Measurements from ENCODE around the gene IRF2.

The IRF2 gene

GRCh38 chr4:184355111-184355604, 119.2 kb downstream of the IRF2 start:
- no peak for TF ChIP-seq CTCF (IDR thresholded peaks at IDR 0.05)

DNA sequence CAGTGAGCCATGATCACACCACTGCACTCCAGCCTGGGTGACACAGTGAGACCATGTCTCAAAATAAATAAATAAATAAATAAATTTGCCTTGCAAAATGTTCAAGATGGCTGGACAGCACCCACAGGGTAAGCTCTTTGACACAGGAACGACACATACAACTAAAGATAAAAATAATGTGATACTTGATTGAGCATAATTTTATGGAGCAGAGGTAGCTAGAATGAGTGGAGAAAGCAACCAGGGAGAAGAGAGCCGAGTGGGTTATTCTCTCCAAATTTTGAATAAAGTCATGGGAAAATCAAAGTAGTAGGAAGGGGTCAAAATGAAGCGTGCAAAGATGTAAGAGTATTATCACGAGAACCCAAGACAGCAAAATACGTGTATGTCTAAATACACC, 121.5 kb downstream of the IRF2 start:
- no peak for TF ChIP-seq CTCF (IDR thresholded peaks at IDR 0.05)

DNA sequence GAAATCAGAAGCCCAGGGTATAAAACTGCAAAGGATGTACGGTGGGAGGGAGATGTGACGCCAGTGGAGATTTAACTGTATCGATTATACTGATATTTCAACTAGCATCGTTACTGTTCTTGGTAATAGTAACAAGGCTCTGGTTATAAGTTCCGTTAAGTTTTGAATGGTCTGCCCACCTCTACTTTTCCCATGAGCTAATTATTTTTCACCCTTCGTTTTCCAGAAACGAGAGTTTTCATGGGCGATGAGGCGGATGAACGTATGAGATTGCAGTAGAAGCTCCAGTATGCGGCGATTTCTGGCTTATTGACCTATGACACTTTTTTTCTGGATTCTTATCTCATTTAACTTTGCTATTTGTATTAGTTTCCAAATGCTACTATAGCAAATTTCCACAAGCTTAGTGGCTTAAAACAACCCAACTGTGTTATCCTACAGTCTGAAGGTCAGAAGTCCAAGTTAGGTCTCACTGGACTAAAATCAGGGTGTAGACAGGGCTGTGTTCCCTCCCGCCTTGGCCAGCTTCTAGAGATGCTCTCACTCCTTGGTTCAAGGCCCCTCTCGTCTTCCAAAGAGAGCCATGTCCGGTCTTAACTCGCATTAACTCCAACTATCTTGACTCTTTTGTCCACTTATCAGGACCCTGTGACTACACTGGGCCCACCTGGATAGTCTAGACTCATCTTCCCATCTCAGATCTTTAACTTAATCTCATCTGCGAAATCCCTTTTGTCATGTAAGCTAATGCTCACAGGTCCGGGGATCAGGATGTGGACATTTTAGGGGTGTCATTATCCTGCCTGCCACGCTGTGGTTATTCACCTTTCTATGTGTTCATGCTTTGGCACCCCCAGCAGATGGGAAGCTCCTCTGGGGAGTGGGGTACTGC, 122.5 kb downstream of the IRF2 start:
- TF ChIP-seq CTCF (IDR thresholded peaks at IDR 0.05): no peak

DNA sequence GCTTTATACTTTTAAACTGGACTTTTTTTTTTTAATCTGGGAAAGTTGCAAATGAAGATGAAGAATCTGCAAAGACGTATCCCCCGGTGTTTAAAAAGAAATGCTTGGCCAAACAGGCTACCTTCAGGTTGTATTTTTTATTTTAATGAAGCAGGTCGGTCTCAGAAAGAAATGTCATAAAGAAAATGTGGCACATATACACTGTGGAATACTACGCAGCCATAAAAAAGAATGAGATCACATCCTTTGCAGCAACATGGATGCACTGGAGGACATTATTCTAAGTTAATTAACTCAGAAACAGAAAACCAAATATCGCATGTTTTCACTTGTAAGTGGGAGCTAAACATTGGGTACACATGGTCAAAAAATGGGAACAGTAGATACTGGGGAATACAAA, 123.4 kb downstream of the IRF2 start:
- no peak for TF ChIP-seq CTCF (IDR thresholded peaks at IDR 0.05)

- no peak for TF ChIP-seq CTCF (IDR thresholded peaks at IDR 0.05)
Observed at GRCh38 chr4:184350213-184350817, 124.0 kb downstream of the IRF2 start.

DNA sequence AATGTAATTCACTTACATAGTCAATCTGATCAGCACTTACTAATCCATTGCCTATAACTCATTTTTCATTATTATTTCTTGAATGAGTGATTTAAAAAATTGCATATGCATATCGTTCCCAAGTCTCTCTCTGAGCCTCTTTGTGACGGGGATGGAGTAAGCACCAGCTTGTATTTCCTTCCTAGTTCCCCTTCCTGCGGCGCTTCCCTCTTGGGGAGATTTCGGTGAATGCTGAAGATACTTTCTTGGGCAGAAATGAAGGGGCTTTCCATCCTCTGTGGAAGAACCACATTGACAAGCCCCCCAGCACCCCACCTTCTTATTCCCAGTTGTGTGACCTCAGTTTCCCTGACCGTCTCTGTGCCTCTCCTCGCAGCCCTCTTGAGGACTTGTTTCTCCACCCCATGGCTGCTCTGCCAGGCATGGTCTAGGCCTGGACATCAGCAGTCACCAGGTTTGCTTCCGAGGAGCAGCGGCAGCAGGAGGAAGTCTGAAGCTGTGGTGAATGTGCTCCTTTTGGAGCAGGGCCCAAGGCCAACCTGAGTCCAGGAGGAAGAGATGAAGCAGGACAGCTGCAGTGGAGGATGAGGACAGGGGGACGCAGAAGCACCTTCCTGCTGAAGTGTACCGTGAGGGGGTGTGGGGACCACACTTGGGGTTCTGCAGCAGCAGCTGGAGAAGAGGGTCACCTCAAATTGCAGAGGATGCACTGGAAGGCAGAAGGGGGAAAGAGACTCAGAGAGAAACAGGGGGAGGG, 124.9 kb downstream of the IRF2 start:
- TF ChIP-seq CTCF (IDR thresholded peaks at IDR 0.05): no peak
